ENCODE results near the gene CYP4A22.

The CYP4A22 gene

GRCh38 chr1:47172782-47173181 is 35.5 kb downstream of the CYP4A22 start:
- Histone ChIP-seq H3K4me1 (ENCODE audit: insufficient read depth, low read length) (no peaks in the 10 kb centered on the region), H2AFZ (ENCODE audit: low read depth, low read length) (no peak overlapping the region), H3K36me3 (ENCODE audit: insufficient read depth, low read length) (no peaks in the 10 kb centered on the region), H3K4me3 (ENCODE audit: low read length) (no peak overlapping the region), H3K9me3 (ENCODE audit: low read length) (no peaks in the 10 kb centered on the region), H3K27me3 (ENCODE audit: insufficient read depth, low read length) (no peaks in the 10 kb centered on the region)

- H3K4me1 ChIP-seq (ENCODE audit: insufficient read depth, low read length): peaks cover 4% of the 10 kb centered on the region
These were observed 37.4 kb downstream of the CYP4A22 start for GRCh38 chr1:47174656-47175020.

GRCh38 chr1:47175227-47175934 is 38.1 kb downstream of the CYP4A22 start:
- H3K4me3 ChIP-seq (ENCODE audit: low read length): no peak overlapping the region

More at GRCh38 chr1:47174656-47175020, 37.4 kb downstream of the CYP4A22 start:
- H3K9me3 ChIP-seq (ENCODE audit: low read length): no peaks in the 10 kb centered on the region
- no peaks in the 10 kb centered on the region for H3K36me3 ChIP-seq (ENCODE audit: insufficient read depth, low read length)
- H3K27me3 ChIP-seq (ENCODE audit: insufficient read depth, low read length): no peaks in the 10 kb centered on the region
- no peak overlapping the region for H2AFZ ChIP-seq (ENCODE audit: low read depth, low read length)
- H3K4me3 ChIP-seq (ENCODE audit: low read length): no peak overlapping the region

GRCh38 chr1:47178020-47178419 is 40.8 kb downstream of the CYP4A22 start:
- Histone ChIP-seq H2AFZ (ENCODE audit: low read depth, low read length) (no peak overlapping the region), H3K9me3 (ENCODE audit: low read length) (no peaks in the 10 kb centered on the region), H3K4me3 (ENCODE audit: low read length) (no peak overlapping the region), H3K4me1 (ENCODE audit: insufficient read depth, low read length) (peaks cover 5% of the 10 kb centered on the region), H3K36me3 (ENCODE audit: insufficient read depth, low read length) (no peaks in the 10 kb centered on the region), H3K27me3 (ENCODE audit: insufficient read depth, low read length) (peaks cover 16% of the 10 kb centered on the region)

More at GRCh38 chr1:47175227-47175934, 38.1 kb downstream of the CYP4A22 start:
- H2AFZ ChIP-seq (ENCODE audit: low read depth, low read length): no peak overlapping the region
- no peaks in the 10 kb centered on the region for H3K27me3 ChIP-seq (ENCODE audit: insufficient read depth, low read length)
- H3K36me3 ChIP-seq (ENCODE audit: insufficient read depth, low read length): no peaks in the 10 kb centered on the region
- H3K4me1 ChIP-seq (ENCODE audit: insufficient read depth, low read length): peaks cover 5% of the 10 kb centered on the region
- H3K9me3 ChIP-seq (ENCODE audit: low read length): no peaks in the 10 kb centered on the region

- H3K36me3 ChIP-seq (ENCODE audit: insufficient read depth, low read length): no peaks in the 10 kb centered on the region
- H3K4me3 ChIP-seq (ENCODE audit: low read length): peak overlapping the region; percentile 34
- no peaks in the 10 kb centered on the region for H3K9me3 ChIP-seq (ENCODE audit: low read length)
- peaks cover 16% of the 10 kb centered on the region for H3K27me3 ChIP-seq (ENCODE audit: insufficient read depth, low read length)
- H2AFZ ChIP-seq (ENCODE audit: low read depth, low read length): no peak overlapping the region
- peaks cover 5% of the 10 kb centered on the region for H3K4me1 ChIP-seq (ENCODE audit: insufficient read depth, low read length)
These were observed 41.4 kb downstream of the CYP4A22 start for GRCh38 chr1:47178654-47179016.

- Histone ChIP-seq H3K4me1 (ENCODE audit: insufficient read depth, low read length) (peaks cover 5% of the 10 kb centered on the region), H3K9me3 (ENCODE audit: low read length) (no peaks in the 10 kb centered on the region), H2AFZ (ENCODE audit: low read depth, low read length) (peak overlapping the region; percentile 90), H3K36me3 (ENCODE audit: insufficient read depth, low read length) (no peaks in the 10 kb centered on the region), H3K4me3 (ENCODE audit: low read length) (peak overlapping the region; percentile 34), H3K27me3 (ENCODE audit: insufficient read depth, low read length) (peaks cover 16% of the 10 kb centered on the region)
These were observed 42.1 kb downstream of the CYP4A22 start for GRCh38 chr1:47179017-47179987.

GRCh38 chr1:47179988-47180563 is 42.8 kb downstream of the CYP4A22 start:
- Histone ChIP-seq H3K27me3 (ENCODE audit: insufficient read depth, low read length) (peaks cover 16% of the 10 kb centered on the region), H3K9me3 (ENCODE audit: low read length) (no peaks in the 10 kb centered on the region), H3K36me3 (ENCODE audit: insufficient read depth, low read length) (no peaks in the 10 kb centered on the region), H3K4me3 (ENCODE audit: low read length) (no peak overlapping the region), H3K4me1 (ENCODE audit: insufficient read depth, low read length) (peaks cover 5% of the 10 kb centered on the region), H2AFZ (ENCODE audit: low read depth, low read length) (no peak overlapping the region)

GRCh38 chr1:47180603-47181094 is 43.4 kb downstream of the CYP4A22 start:
- H2AFZ ChIP-seq (ENCODE audit: low read depth, low read length): no peak overlapping the region
- no peak overlapping the region for H3K4me3 ChIP-seq (ENCODE audit: low read length)
- H3K9me3 ChIP-seq (ENCODE audit: low read length): no peaks in the 10 kb centered on the region
- H3K27me3 ChIP-seq (ENCODE audit: insufficient read depth, low read length): peaks cover 16% of the 10 kb centered on the region
- peaks cover 5% of the 10 kb centered on the region for H3K4me1 ChIP-seq (ENCODE audit: insufficient read depth, low read length)
- no peaks in the 10 kb centered on the region for H3K36me3 ChIP-seq (ENCODE audit: insufficient read depth, low read length)

- H2AFZ ChIP-seq (ENCODE audit: low read depth, low read length): no peak overlapping the region
- no peaks in the 10 kb centered on the region for H3K9me3 ChIP-seq (ENCODE audit: low read length)
- H3K36me3 ChIP-seq (ENCODE audit: insufficient read depth, low read length): no peaks in the 10 kb centered on the region
- H3K4me1 ChIP-seq (ENCODE audit: insufficient read depth, low read length): peaks cover 5% of the 10 kb centered on the region
- H3K4me3 ChIP-seq (ENCODE audit: low read length): no peak overlapping the region
- H3K27me3 ChIP-seq (ENCODE audit: insufficient read depth, low read length): peaks cover 16% of the 10 kb centered on the region
These were observed 44.1 kb downstream of the CYP4A22 start for GRCh38 chr1:47181095-47181954.

GRCh38 chr1:47181955-47182675 is 44.9 kb downstream of the CYP4A22 start:
- H2AFZ ChIP-seq (ENCODE audit: low read depth, low read length): no peak overlapping the region
- peaks cover 16% of the 10 kb centered on the region for H3K27me3 ChIP-seq (ENCODE audit: insufficient read depth, low read length)
- H3K36me3 ChIP-seq (ENCODE audit: insufficient read depth, low read length): no peaks in the 10 kb centered on the region

GRCh38 chr1:47182676-47183235 is 45.5 kb downstream of the CYP4A22 start:
- Histone ChIP-seq H3K4me1 (ENCODE audit: insufficient read depth, low read length) (peaks cover 5% of the 10 kb centered on the region), H3K4me3 (ENCODE audit: low read length) (no peak overlapping the region), H2AFZ (ENCODE audit: low read depth, low read length) (no peak overlapping the region), H3K9me3 (ENCODE audit: low read length) (no peaks in the 10 kb centered on the region), H3K27me3 (ENCODE audit: insufficient read depth, low read length) (peaks cover 20% of the 10 kb centered on the region), H3K36me3 (ENCODE audit: insufficient read depth, low read length) (no peaks in the 10 kb centered on the region)

More at GRCh38 chr1:47181955-47182675, 44.9 kb downstream of the CYP4A22 start:
- Histone ChIP-seq H3K4me3 (ENCODE audit: low read length) (no peak overlapping the region), H3K4me1 (ENCODE audit: insufficient read depth, low read length) (peaks cover 5% of the 10 kb centered on the region), H3K9me3 (ENCODE audit: low read length) (no peaks in the 10 kb centered on the region)

Data from neuron (in vitro differentiated cells).